AG09319 (cell line): ENCODE measurements around the gene SCLY.

Experiments
- DNase-seq: peaks from one replicate; pipeline ENCODE4 v3.0.0-alpha.2; 2010; ENCODE audit warnings: low read depth; ENCODE audit errors: extremely low read depth
- CTCF ChIP-seq: IDR thresholded peaks from 2 replicates; pipeline ENCODE4 v1.5.1; 2011; ENCODE audit warnings: low read depth, mild to moderate bottlenecking, inconsistent platforms, low read length, moderate library complexity

The SCLY gene

GRCh38 chr2:238120463-238121298, 59.9 kb downstream of the SCLY start:
- peak; percentile 9 for TF ChIP-seq CTCF

GRCh38 chr2:238121511-238122286, 60.9 kb downstream of the SCLY start:
- DNase-seq = no peak
- no peak for TF ChIP-seq CTCF

More at GRCh38 chr2:238120463-238121298, 59.9 kb downstream of the SCLY start:
- no peak for DNase-seq

- DNase-seq = no peak
- TF ChIP-seq CTCF = no peak
Observed at GRCh38 chr2:238122287-238123217, 61.8 kb downstream of the SCLY start.

- TF ChIP-seq CTCF = no peak
- DNase-seq = no peak
Observed at GRCh38 chr2:238123218-238123971, 62.6 kb downstream of the SCLY start.

- no peak for DNase-seq
- no peak for TF ChIP-seq CTCF
Observed at GRCh38 chr2:238123991-238124470, 63.2 kb downstream of the SCLY start.

GRCh38 chr2:238124488-238125126, 63.8 kb downstream of the SCLY start:
- no peak for DNase-seq
- TF ChIP-seq CTCF = no peak
